Transverse colon (tissue), 4 donors: ENCODE measurements around the gene SSBP4.
"Not testable (repeated sequence)": the region's sequence is repeated elsewhere in the genome, so short reads cannot be mapped to it uniquely, and the experiment has no call there.

Source experiments
- CTCF ChIP-seq, 5 experiments: fragments of 200-600 bp in 3 of 5; fragments of 450-650 bp in 2 of 5; sonication (generic) in 3 of 5; IDR thresholded peaks; 1 replicate in 2 of 5; 2 replicates in 3 of 5; pipeline ENCODE4 v1.5.1; 2016 to 2017; ENCODE audit warnings: antibody characterized with exemption in 5 of 5, inconsistent platforms in 3 of 5, mild to moderate bottlenecking in 2 of 5, moderate library complexity in 1 of 5
- EP300 ChIP-seq: sonication (generic); formaldehyde crosslinking; IDR thresholded peaks from one replicate; pipeline ENCODE4 v1.6.1; 2017; ENCODE audit warnings: antibody characterized with exemption, low read depth
- POLR2A ChIP-seq: fragments of 450-650 bp; IDR thresholded peaks from one replicate; pipeline ENCODE4 v1.6.1; 2016; ENCODE audit warnings: antibody characterized with exemption, mild to moderate bottlenecking, moderate library complexity
- POLR2AphosphoS5 ChIP-seq, 3 donors: sonication (generic); formaldehyde crosslinking; IDR thresholded peaks; one replicate each; pipeline ENCODE4 v1.6.1; 2016; ENCODE audit warnings: antibody characterized with exemption in 3 of 3

- TF ChIP-seq POLR2A, result peak; percentile 19
- TF ChIP-seq CTCF (IDR thresholded peaks at IDR 0.05); POLR2AphosphoS5 (IDR thresholded peaks at IDR 0.05); EP300: not testable (repeated sequence)
Measured at GRCh38 chr19:18402455-18403248, 16.5 kb upstream of the SSBP4 start.
